H1 (cell line): ENCODE data around the gene UVRAG. TPM values are rescaled to one million over a fixed set of nuclear protein-coding genes. Genes with fewer than 3 reads are reported as not detected.

Experiments used
- CTCF ChIA-PET: fragments of 300-600 bp; sonication (Branson Sonifier 250); formaldehyde crosslinking; loops from one replicate; lab custom pipeline; 2021; ENCODE audit not compliant: partially characterized antibody; lab: Charles Lee
- POLR2A ChIA-PET: fragments of 300-600 bp; sonication (Branson Sonifier 250); formaldehyde crosslinking; loops from one replicate; lab custom pipeline; 2021; ENCODE audit warnings: inconsistent platforms; ENCODE audit not compliant: partially characterized antibody; lab: Charles Lee
- DNase-seq, 2 experiments: peaks; one replicate each; pipeline versions ENCODE4 v3.0.0 to v3.0.0-alpha.2; 2010 to 2022; ENCODE audit warnings: low spot score in 2 of 2, low read depth in 1 of 2, mixed read lengths in 1 of 2
- FAIRE-seq: peaks from 2 replicates; lab custom pipeline; 2011; peaks lifted over from hg19 to GRCh38; lab: Jason Lieb, UNC
- H2AFZ ChIP-seq: 2 replicates; pipeline ENCODE4 v1.8.1; 2012; ENCODE audit warnings: low read length, inconsistent platforms
- H2AK5ac ChIP-seq: 2 replicates; pipeline ENCODE4 v1.6.1; 2013; ENCODE audit warnings: low read depth, low read length
- H2BK120ac ChIP-seq: replicated peaks from 2 replicates; pipeline ENCODE3; 2013; ENCODE audit warnings: low read depth, low read length, inconsistent platforms
- H2BK12ac ChIP-seq: 2 replicates; pipeline ENCODE4 v1.6.1; 2013; ENCODE audit warnings: low read depth, low read length
- H2BK15ac ChIP-seq: 2 replicates; pipeline ENCODE4 v1.6.1; 2013; ENCODE audit warnings: low read length
- H2BK20ac ChIP-seq: 2 replicates; pipeline ENCODE4 v1.6.1; 2013; ENCODE audit warnings: low read length
- H2BK5ac ChIP-seq: 2 replicates; pipeline ENCODE4 v1.6.1; 2013; ENCODE audit warnings: low read depth, low read length
- H3K14ac ChIP-seq: 2 replicates; pipeline ENCODE4 v1.6.1; 2013; ENCODE audit warnings: inconsistent platforms; ENCODE audit not compliant: insufficient read length
- H3K18ac ChIP-seq: 2 replicates; pipeline ENCODE4 v1.6.1; 2013; ENCODE audit warnings: low read length; ENCODE audit errors: extremely low read depth
- H3K23ac ChIP-seq: 2 replicates; pipeline ENCODE4 v1.6.1; 2013; ENCODE audit warnings: inconsistent platforms; ENCODE audit not compliant: insufficient read length
- H3K23me2 ChIP-seq: 2 replicates; pipeline ENCODE4 v1.6.1; 2013; ENCODE audit warnings: low read depth, low read length
- H3K27ac ChIP-seq: 2 replicates; pipeline ENCODE4 v1.6.1; 2011; ENCODE audit warnings: low read depth, low read length, inconsistent platforms
- H3K27me3 ChIP-seq, 4 experiments: replicated peaks in 1 of 4; 1 replicate in 1 of 4; 2 replicates in 3 of 4; pipeline versions ENCODE4 v1.6.1 to v1.8.1; 2011 to 2013; ENCODE audit warnings: low read length in 3 of 4, mild to moderate bottlenecking in 3 of 4, inconsistent platforms in 2 of 4, mixed read lengths in 2 of 4, moderate library complexity in 1 of 4; ENCODE audit not compliant: control insufficient read depth in 3 of 4, insufficient read depth in 3 of 4; ENCODE audit errors: extremely low read depth in 1 of 4
- H3K36me3 ChIP-seq, 4 experiments: 2 replicates each; pipeline versions ENCODE4 v1.6.1 to v1.8.1; 2011 to 2013; ENCODE audit warnings: mild to moderate bottlenecking in 4 of 4, low read length in 3 of 4, moderate library complexity in 2 of 4, control low read depth in 1 of 4, inconsistent platforms in 1 of 4; ENCODE audit not compliant: insufficient read depth in 4 of 4, control insufficient read depth in 2 of 4
- H3K4ac ChIP-seq: replicated peaks from 2 replicates; pipeline ENCODE3; 2013; ENCODE audit warnings: low read length, low read depth, mixed read lengths, inconsistent platforms; ENCODE audit not compliant: insufficient read length
- H3K4me1 ChIP-seq, 4 experiments: replicated peaks in 1 of 4; 1 replicate in 1 of 4; 2 replicates in 3 of 4; pipeline versions ENCODE4 v1.6.1 to v1.8.1; 2011 to 2013; ENCODE audit warnings: low read length in 3 of 4, inconsistent platforms in 2 of 4, mixed read lengths in 1 of 4; ENCODE audit not compliant: insufficient read depth in 4 of 4, control insufficient read depth in 3 of 4
- H3K4me2 ChIP-seq, 2 experiments: 2 replicates each; pipeline versions ENCODE4 v1.6.1 to v1.8.1; 2011 to 2013; ENCODE audit warnings: low read depth in 2 of 2, low read length in 2 of 2, control low read depth in 1 of 2, inconsistent platforms in 1 of 2, mild to moderate bottlenecking in 1 of 2; ENCODE audit not compliant: insufficient read depth in 1 of 2
- H3K4me3 ChIP-seq, 4 experiments: fragments of 200-600, 300-600 bp in 1 of 4; sonication (generic), shearing (Covaris generic), sonication (Bioruptor Twin) in 1 of 4; 2 replicates each; pipeline versions ENCODE4 v1.5.1 to v1.8.1; 2011 to 2016; ENCODE audit warnings: low read length in 4 of 4, low read depth in 3 of 4, control low read depth in 2 of 4, inconsistent platforms in 2 of 4, mild to moderate bottlenecking in 2 of 4, mixed read lengths in 1 of 4, moderate library complexity in 1 of 4; ENCODE audit not compliant: insufficient read depth in 2 of 4; ENCODE audit errors: extremely low read depth in 1 of 4
- H3K56ac ChIP-seq: replicated peaks from 2 replicates; pipeline ENCODE3; 2013; ENCODE audit warnings: low read depth, mild to moderate bottlenecking, mixed read lengths, low read length, inconsistent platforms; ENCODE audit not compliant: insufficient read length
- H3K79me1 ChIP-seq: 2 replicates; pipeline ENCODE4 v1.6.1; 2013; ENCODE audit warnings: low read depth, low read length, control low read depth
- H3K79me2 ChIP-seq, 2 experiments: 2 replicates each; pipeline versions ENCODE4 v1.6.1 to v1.8.1; 2012 to 2013; ENCODE audit warnings: low read length in 2 of 2, mild to moderate bottlenecking in 2 of 2, inconsistent platforms in 1 of 2; ENCODE audit not compliant: insufficient read depth in 2 of 2, control insufficient read depth in 1 of 2
- H3K9ac ChIP-seq, 4 experiments: replicated peaks in 1 of 4; 1 replicate in 1 of 4; 2 replicates in 3 of 4; pipeline versions ENCODE4 v1.6.1 to v1.8.1; 2011 to 2013; ENCODE audit warnings: low read depth in 3 of 4, low read length in 3 of 4, control low read depth in 2 of 4, mild to moderate bottlenecking in 2 of 4, moderate library complexity in 2 of 4, inconsistent platforms in 1 of 4; ENCODE audit errors: extremely low read depth in 1 of 4
- H3K9me3 ChIP-seq, 2 experiments: 2 replicates each; pipeline versions ENCODE4 v1.6.1 to v1.8.1; 2012 to 2013; ENCODE audit warnings: mild to moderate bottlenecking in 2 of 2, moderate library complexity in 2 of 2, control low read depth in 1 of 2, inconsistent platforms in 1 of 2, low read depth in 1 of 2, low read length in 1 of 2, mixed read lengths in 1 of 2; ENCODE audit not compliant: insufficient read depth in 2 of 2
- H4K20me1 ChIP-seq, 2 experiments: replicated peaks in 1 of 2; 2 replicates each; pipeline versions ENCODE3 to v1.8.1; 2011 to 2013; ENCODE audit warnings: inconsistent platforms in 2 of 2, low read length in 2 of 2, mild to moderate bottlenecking in 1 of 2; ENCODE audit not compliant: insufficient read depth in 2 of 2, control insufficient read depth in 1 of 2
- H4K5ac ChIP-seq: 2 replicates; pipeline ENCODE4 v1.6.1; 2013; ENCODE audit warnings: low read length, low read depth, mixed read lengths, inconsistent platforms; ENCODE audit not compliant: insufficient read length
- H4K8ac ChIP-seq: 2 replicates; pipeline ENCODE4 v1.8.0; 2013; ENCODE audit warnings: mild to moderate bottlenecking, moderate library complexity, low read length, inconsistent platforms; ENCODE audit not compliant: insufficient read depth; ENCODE audit errors: extremely low read depth
- H4K91ac ChIP-seq: replicated peaks from 2 replicates; pipeline ENCODE3; 2013; ENCODE audit warnings: low read length, mixed read lengths, inconsistent platforms; ENCODE audit not compliant: insufficient read length
- MAFK ChIP-seq: IDR thresholded peaks from 2 replicates; pipeline ENCODE4 v1.6.1; 2012; ENCODE audit warnings: low read depth, mild to moderate bottlenecking, improper control_type of control experiment, low read length
- NANOG ChIP-seq: IDR thresholded peaks from 2 replicates; pipeline ENCODE4 v1.6.1; 2011; ENCODE audit warnings: low read length, low read depth, mild to moderate bottlenecking, inconsistent platforms; ENCODE audit not compliant: insufficient read depth, poor library complexity, severe bottlenecking
- SUZ12 ChIP-seq: fragments of 200-600 bp; sonication (generic); IDR thresholded peaks from 2 replicates; pipeline ENCODE4 v1.6.1; 2012; ENCODE audit warnings: mild to moderate bottlenecking, inconsistent platforms, low read length, moderate library complexity, mixed read lengths
- TBP ChIP-seq: IDR thresholded peaks from 2 replicates; pipeline ENCODE4 v1.6.1; 2011; ENCODE audit warnings: low read depth, low read length, improper control_type of control experiment
- TEAD4 ChIP-seq: IDR thresholded peaks from 2 replicates; pipeline ENCODE4 v1.6.1; 2012; ENCODE audit warnings: low read depth, low read length, inconsistent platforms, mixed read lengths
- WGBS, 2 experiments: shearing (Covaris generic) in 1 of 2; methylation state at CpG; one replicate each; pipeline versions ENCODE4 v1.1.6 to v1.1.7; 2013 to 2015; ENCODE audit warnings: low lambda C conversion rate in 2 of 2, mixed read lengths in 2 of 2, inconsistent platforms in 1 of 2, low coverage in 1 of 2, missing lambda C conversion rate in 1 of 2; ENCODE audit not compliant: insufficient replicate concordance in 2 of 2, insufficient coverage in 1 of 2, insufficient read length in 1 of 2; ENCODE audit errors: extremely low coverage in 1 of 2, missing lambda C conversion rate in 1 of 2; 5-methylcytosine and 5-hydroxymethylcytosine counted together
- polyA plus RNA-seq, 7 experiments: library from polyadenylated mRNA; depleted of rRNA in 3 of 7; stranded (reverse) in 5 of 7; unstranded in 2 of 7; fragments of >200 nt in 5 of 7; fragments of 200-250 nt in 2 of 7; gene quantifications; 1 replicate in 5 of 7; 2 replicates in 1 of 7; 4 replicates in 1 of 7; pipeline versions ENCODE4 v1.2.1 to v1.2.3, GENCODE V29; 2011 to 2013; ENCODE audit warnings: missing spikeins in 2 of 7, mixed read lengths in 2 of 7
- total RNA-seq: library from RNA; stranded (reverse); fragmentation: NEBNext Ultra II Directional; extraction: Animal tissue kit (Norgen Biotek cat#: 25700); gene quantifications from 2 replicates; pipeline ENCODE4 v1.2.1, GENCODE V29; 2021
- TF ChIP-seq, protein P1 (sequence below): IDR thresholded peaks from 2 replicates; pipeline ENCODE4 v1.6.1; 2012; ENCODE audit warnings: inconsistent platforms

UVRAG gene
- total and polyA plus RNA-seq, 2 of the 8 experiments (the other 6 are each of a cell fraction or from before 2014, with no cell fraction given) = 5.5 to 14.7 TPM

GRCh38 chr11:75898871-75899270, 83.9 kb downstream of the UVRAG start:
- Histone ChIP-seq H4K91ac (no peak overlapping the region), H3K23me2 (no peaks in the 10 kb centered on the region), H4K20me1 (peaks cover 0 to 3% of the 10 kb centered on the region in 2 experiments), H2BK12ac (no peak overlapping the region), H3K18ac (no peak overlapping the region), H2BK120ac (no peak overlapping the region), H3K27me3 (no peaks in the 10 kb centered on the region), H3K4me2 (no peak overlapping the region), H3K9ac (no peak overlapping the region), H3K4me1 (no peaks in the 10 kb centered on the region), H3K79me2 (no peaks in the 10 kb centered on the region), H3K27ac (no peak overlapping the region), H3K4me3 (no peak overlapping the region), H2BK20ac (no peak overlapping the region), H3K79me1 (no peaks in the 10 kb centered on the region), H3K36me3 (no peaks in the 10 kb centered on the region), H2AK5ac (no peak overlapping the region), H3K4ac (no peak overlapping the region), H4K8ac (no peak overlapping the region), H2BK15ac (no peak overlapping the region), H2AFZ (no peak overlapping the region), H3K56ac (no peak overlapping the region), H3K9me3 (no peaks in the 10 kb centered on the region), H2BK5ac (no peak overlapping the region), H3K23ac (no peak overlapping the region), H4K5ac (no peak overlapping the region), H3K14ac (no peak overlapping the region)
- FAIRE-seq = no peak
- ChIA-PET CTCF (interaction anchor here (0.6 to 6.9 kb wide), 7 partner anchors 80 to 413 kb away, joined by 3 to 44 read pairs (median 3); no protein-coding TSS in a partner anchor), POLR2A (no interaction called here)
- TF ChIP-seq TBP (no peak), TEAD4 (no peak), SUZ12 (no peak), MAFK (no peak), NANOG (no peak)
- TF ChIP-seq, protein P1, sequence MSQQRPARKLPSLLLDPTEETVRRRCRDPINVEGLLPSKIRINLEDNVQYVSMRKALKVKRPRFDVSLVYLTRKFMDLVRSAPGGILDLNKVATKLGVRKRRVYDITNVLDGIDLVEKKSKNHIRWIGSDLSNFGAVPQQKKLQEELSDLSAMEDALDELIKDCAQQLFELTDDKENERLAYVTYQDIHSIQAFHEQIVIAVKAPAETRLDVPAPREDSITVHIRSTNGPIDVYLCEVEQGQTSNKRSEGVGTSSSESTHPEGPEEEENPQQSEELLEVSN = no peak
- DNase-seq = no peak
- WGBS, 2 experiments = 92% methylated on average over 2 of the region's 2 CpGs; no CpG with 5 or more reads in 1 of the 2 experiments
